ENCODE results near the gene MTF1.
"Not testable (repeated sequence)": the region's sequence is repeated elsewhere in the genome, so short reads cannot be mapped to it uniquely, and the experiment has no call there.

MTF1 gene

DNA sequence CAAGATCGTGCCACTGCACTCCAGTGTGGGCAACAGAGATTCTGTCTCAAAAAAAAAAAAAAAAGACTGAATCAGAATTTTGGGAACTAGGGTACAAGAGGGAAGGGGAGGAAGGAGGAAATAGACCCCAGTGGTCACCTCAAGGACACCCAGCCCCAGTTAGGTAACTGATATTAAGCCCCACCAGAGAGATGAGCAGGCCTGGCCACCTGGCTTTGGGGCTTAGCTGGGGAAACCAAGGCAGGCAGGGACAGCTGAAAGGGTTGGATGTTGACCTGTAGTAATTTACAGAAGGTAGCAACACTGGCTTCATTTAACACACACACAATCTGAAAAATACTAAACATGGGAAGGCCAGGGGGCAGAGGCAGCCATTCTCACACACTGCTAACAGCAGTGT is 57.0 kb downstream of the MTF1 start:
- no peak; the same call in 1 of the 2 replicates for TF ChIP-seq POLR2A (IDR thresholded peaks at IDR 0.05; ENCODE audit: low read depth, low read length)
- TF ChIP-seq TAF1 (IDR thresholded peaks at IDR 0.05; ENCODE audit: borderline replicate concordance, low read depth, low read length): no peak
- TF ChIP-seq POLR2AphosphoS5 (IDR thresholded peaks at IDR 0.05; ENCODE audit: low read depth, low read length): peak; percentile 18; the same call in 1 of the 2 replicates
- DNase-seq (ENCODE audit: insufficient read length): no peak
- FAIRE-seq: no peak

GRCh38 chr1:37797750-37798345 is 61.5 kb downstream of the MTF1 start:
- DNase-seq (ENCODE audit: insufficient read length): no peak
- TF ChIP-seq POLR2A (IDR thresholded peaks at IDR 0.05; ENCODE audit: low read depth, low read length): no peak
- no peak for TF ChIP-seq TAF1 (IDR thresholded peaks at IDR 0.05; ENCODE audit: borderline replicate concordance, low read depth, low read length)
- TF ChIP-seq POLR2AphosphoS5 (IDR thresholded peaks at IDR 0.05; ENCODE audit: low read depth, low read length): no peak
- FAIRE-seq: no peak

GRCh38 chr1:37795340-37796125 is 63.9 kb downstream of the MTF1 start:
- TF ChIP-seq POLR2A (IDR thresholded peaks at IDR 0.05; ENCODE audit: low read depth, low read length) (no peak), POLR2AphosphoS5 (IDR thresholded peaks at IDR 0.05; ENCODE audit: low read depth, low read length) (no peak), TAF1 (IDR thresholded peaks at IDR 0.05; ENCODE audit: borderline replicate concordance, low read depth, low read length) (no peak)
- DNase-seq (ENCODE audit: insufficient read length) (no peak), FAIRE-seq (no peak)

- TF ChIP-seq TAF1 (IDR thresholded peaks at IDR 0.05; ENCODE audit: borderline replicate concordance, low read depth, low read length): no peak
- no peak for TF ChIP-seq POLR2A (IDR thresholded peaks at IDR 0.05; ENCODE audit: low read depth, low read length)
- TF ChIP-seq POLR2AphosphoS5 (IDR thresholded peaks at IDR 0.05; ENCODE audit: low read depth, low read length): no peak
- FAIRE-seq (no peak), DNase-seq (ENCODE audit: insufficient read length) (no peak)
Measured at GRCh38 chr1:37794372-37795339, 64.7 kb downstream of the MTF1 start.

DNA sequence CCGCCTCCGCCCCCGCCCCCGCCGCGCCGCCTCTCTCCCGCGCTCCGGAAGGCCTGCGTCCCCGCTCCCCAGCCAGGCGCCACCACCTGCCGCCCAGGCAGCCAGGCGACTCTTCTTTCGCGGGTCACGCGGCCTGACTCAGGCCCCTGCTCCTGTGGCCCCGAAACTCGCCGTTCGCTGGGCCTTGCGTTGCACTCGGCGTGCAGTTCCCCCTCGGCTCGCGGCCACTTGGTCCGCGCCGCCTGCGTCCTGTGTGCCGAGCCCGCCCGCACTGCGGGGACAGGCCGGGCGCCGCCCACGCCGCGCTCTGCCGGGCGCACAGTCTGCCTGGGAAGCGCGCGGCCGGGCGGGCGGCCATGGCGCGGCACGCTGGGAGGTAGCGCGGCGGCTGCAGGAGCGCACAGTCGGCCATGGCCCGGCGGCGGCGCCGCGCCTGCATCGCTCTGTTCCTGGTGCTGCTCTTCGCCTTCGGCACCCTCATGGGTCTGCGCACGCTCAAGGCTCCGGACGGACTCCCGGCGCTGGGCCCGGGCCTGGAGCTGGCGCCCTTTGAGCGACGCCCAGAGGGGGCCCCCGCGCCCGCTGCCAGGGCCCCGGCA is 65.5 kb downstream of the MTF1 start, which contains the start of gene MANEAL:
TSS of gene MANEAL (plus strand) at position 75 of the 599 bp plus-strand sequence. CDS start at position 411, 336 bp downstream.
- FAIRE-seq: peak; percentile 89
- peak; percentile 76 for DNase-seq (ENCODE audit: insufficient read length)
- peak; percentile 62; the same call in 1 of the 2 replicates for TF ChIP-seq POLR2A (IDR thresholded peaks at IDR 0.05; ENCODE audit: low read depth, low read length)
- TF ChIP-seq TAF1 (IDR thresholded peaks at IDR 0.05; ENCODE audit: borderline replicate concordance, low read depth, low read length): peak; percentile 57; the same call in 1 of the 2 replicates
- peak; percentile 49; the same call in 1 of the 2 replicates for TF ChIP-seq POLR2AphosphoS5 (IDR thresholded peaks at IDR 0.05; ENCODE audit: low read depth, low read length)

DNA sequence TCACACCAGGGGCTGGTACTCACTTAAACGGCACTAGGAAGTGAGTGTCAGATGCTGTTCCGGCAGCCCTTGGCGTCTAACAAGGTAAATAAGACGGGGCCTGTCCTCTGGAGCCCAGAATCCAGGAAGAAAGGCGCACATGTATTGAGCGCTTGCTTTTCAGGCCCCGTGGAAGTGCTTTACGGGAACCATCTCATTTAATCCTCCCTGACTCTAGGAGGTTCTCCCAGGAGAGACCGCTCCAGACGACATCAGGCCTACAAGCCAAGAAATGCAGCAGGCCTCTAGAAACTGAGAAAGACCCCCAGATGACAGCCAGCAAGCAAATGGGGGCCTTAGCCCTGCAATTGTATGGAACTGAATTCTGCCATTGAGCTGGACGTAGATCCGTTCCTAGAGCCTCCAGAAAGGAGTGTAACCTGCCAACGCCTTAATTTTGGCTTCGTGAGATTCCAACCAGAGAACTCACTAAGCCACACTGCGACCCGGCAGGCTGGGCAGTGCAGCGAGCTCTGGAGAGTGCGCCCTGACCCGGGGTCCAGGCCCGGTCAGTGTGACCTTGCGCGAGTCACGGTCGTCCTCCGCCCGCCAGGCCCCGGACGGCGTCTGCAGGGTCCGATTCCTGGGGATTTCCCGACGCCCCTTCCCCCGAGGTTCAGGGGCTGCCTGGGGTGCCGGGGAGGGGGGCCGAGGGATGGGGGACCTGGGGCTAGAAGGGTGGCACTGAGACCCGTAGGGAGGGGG is 66.3 kb downstream of the MTF1 start:
- FAIRE-seq (no peak), DNase-seq (ENCODE audit: insufficient read length) (no peak)

GRCh38 chr1:37782491-37782890 is 76.9 kb downstream of the MTF1 start:
- FAIRE-seq (no peak), DNase-seq (ENCODE audit: insufficient read length) (no peak)
- TF ChIP-seq POLR2A (IDR thresholded peaks at IDR 0.05; ENCODE audit: low read depth, low read length): no peak
- no peak for TF ChIP-seq TAF1 (IDR thresholded peaks at IDR 0.05; ENCODE audit: borderline replicate concordance, low read depth, low read length)

More for the DNA sequence above, 66.3 kb downstream of the MTF1 start:
- no peak for TF ChIP-seq POLR2A (IDR thresholded peaks at IDR 0.05; ENCODE audit: low read depth, low read length)
- no peak for TF ChIP-seq POLR2AphosphoS5 (IDR thresholded peaks at IDR 0.05; ENCODE audit: low read depth, low read length)
- TF ChIP-seq TAF1 (IDR thresholded peaks at IDR 0.05; ENCODE audit: borderline replicate concordance, low read depth, low read length): no peak

DNA sequence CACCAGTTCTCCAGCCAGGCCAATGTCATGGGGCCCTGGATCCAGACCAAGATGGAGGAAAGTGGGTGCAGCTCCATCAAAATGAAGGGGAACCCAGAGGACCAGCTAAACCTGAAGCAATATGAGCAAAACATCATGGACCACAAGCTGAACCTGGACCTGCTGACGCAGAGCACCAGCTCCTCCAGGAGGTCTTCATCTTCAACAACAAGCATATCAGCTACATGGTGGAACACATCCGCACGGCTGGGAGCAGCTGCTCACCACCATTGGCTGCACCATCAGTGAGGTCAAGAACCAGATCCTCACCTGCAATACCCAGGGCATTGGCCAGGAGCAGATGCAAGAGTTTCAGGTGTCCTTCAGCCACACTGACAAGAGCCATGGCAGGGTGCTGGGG is 80.7 kb downstream of the MTF1 start:
- FAIRE-seq (no peak), DNase-seq (ENCODE audit: insufficient read length) (no peak)
- TF ChIP-seq POLR2AphosphoS5 (IDR thresholded peaks at IDR 0.05; ENCODE audit: low read depth, low read length) (no peak), POLR2A (IDR thresholded peaks at IDR 0.05; ENCODE audit: low read depth, low read length) (no peak), TAF1 (IDR thresholded peaks at IDR 0.05; ENCODE audit: borderline replicate concordance, low read depth, low read length) (no peak)

GRCh38 chr1:37776946-37777516 is 82.4 kb downstream of the MTF1 start:
- DNase-seq (ENCODE audit: insufficient read length) (no peak), FAIRE-seq (peak; percentile 48)
- no peak for TF ChIP-seq POLR2AphosphoS5 (IDR thresholded peaks at IDR 0.05; ENCODE audit: low read depth, low read length)

GRCh38 chr1:37771440-37771839 is 88.0 kb downstream of the MTF1 start:
- not testable (repeated sequence) for DNase-seq (ENCODE audit: insufficient read length); FAIRE-seq

All from GM12892 (cell line).